A549 (cell line): ENCODE measurements around the gene SYT13.

Source experiments
- EP300 ChIP-seq, 2 experiments: fragments of >200 bp; sonication (Bioruptor Twin); formaldehyde crosslinking; IDR thresholded peaks; 2 replicates in 1 of 2; 3 replicates in 1 of 2; pipeline ENCODE4 v1.6.1; 2016 to 2017
- HEYL ChIP-seq: fragments of 250-450 bp; sonication (Bioruptor Pico); IDR thresholded peaks from 2 replicates; pipeline ENCODE4 v1.8.0; 2021; ENCODE audit warnings: mild to moderate bottlenecking, moderate library complexity
- MAX ChIP-seq: IDR thresholded peaks from 2 replicates; pipeline ENCODE4 v1.6.1; 2012
- POLR2A ChIP-seq: IDR thresholded peaks from 2 replicates; pipeline ENCODE4 v1.6.1; 2012; ENCODE audit warnings: mild to moderate bottlenecking, low read length
- REST ChIP-seq: fragments of 200-600 bp; sonication (generic); IDR thresholded peaks from 2 replicates; pipeline ENCODE4 v1.6.1; 2016; ENCODE audit warnings: antibody characterized with exemption, mild to moderate bottlenecking, moderate library complexity

- no peak for TF ChIP-seq HEYL (CRISPR knock-in tag)
- no peak for TF ChIP-seq REST
- no peak for TF ChIP-seq EP300 (IDR thresholded peaks at IDR 0.05)
- no peak for TF ChIP-seq MAX
- TF ChIP-seq POLR2A: no peak
Measured at GRCh38 chr11:45314900-45315299, 28.8 kb upstream of the SYT13 start.
